Measurements from ENCODE around the gene CROCC2. TPM values are rescaled to one million over a fixed set of nuclear protein-coding genes. Genes with fewer than 3 reads are reported as not detected.

Gene CROCC2
- total and polyA plus RNA-seq, 3 experiments from 2014 or later, result not detected

DNA sequence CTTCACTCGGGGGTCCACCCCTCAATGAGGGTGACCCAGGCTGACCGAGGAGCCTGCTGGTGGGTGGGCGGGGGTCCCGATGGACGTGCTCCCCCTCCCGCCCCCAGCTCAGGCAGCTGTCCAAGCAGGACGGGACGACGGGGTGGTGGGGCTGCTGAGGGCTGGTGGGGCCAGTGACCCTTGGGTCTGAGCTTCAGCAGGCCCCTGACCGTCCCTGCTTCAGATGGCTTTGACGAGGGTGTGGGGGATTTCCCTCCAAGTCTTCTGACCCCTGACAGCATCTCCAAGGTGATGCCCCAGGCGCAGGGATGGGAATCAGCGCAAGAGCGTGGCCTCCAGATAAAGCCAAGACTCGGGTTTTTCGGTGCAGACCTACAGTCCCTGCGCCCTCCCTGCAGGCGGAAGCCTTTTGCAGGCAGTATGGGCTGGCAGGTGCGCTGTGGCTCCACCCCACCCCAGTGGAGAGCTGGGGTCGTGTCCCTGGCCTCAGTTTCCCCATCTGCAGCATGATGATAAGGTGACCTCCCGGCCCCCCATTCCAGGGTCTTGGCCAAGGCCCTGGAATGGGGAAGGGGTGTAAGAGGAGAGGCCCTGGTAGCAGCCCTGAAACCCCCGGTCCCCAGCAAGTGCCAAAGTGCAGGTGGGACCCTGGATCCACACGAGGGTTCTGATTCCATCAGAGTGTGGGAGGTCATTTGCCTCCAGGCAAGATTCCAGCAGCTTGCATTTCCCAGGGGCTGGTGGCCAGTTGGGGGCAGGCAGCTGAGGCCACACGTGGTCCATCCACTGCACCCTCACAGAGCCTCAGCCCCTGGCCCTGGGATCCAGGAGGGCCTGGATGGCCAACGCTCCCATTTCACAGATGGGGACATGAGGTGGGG lies 8.7 kb downstream of the CROCC2 start:
- no peaks in the 10 kb centered on the region for H3K4me1 Mint-ChIP-seq
- peaks cover 13 to 31% of the 10 kb centered on the region in 2 donors for H3K27me3 Mint-ChIP-seq
- peak overlapping the region in 1 of 7 donors; percentile 44 for H3K4me3 Mint-ChIP-seq
- no peaks in the 10 kb centered on the region for H3K4me1 ChIP-seq (ENCODE audit: insufficient read depth, low read length)
- H3K27me3 ChIP-seq (ENCODE audit: insufficient read depth, low read length, poor library complexity, severe bottlenecking), result no peaks in the 10 kb centered on the region
- H3K27ac Mint-ChIP-seq, result no peak overlapping the region
- H3K36me3 Mint-ChIP-seq, result no peaks in the 10 kb centered on the region
- DNase-seq, result peak in 1 of 5 donors; percentile 43
- H3K9me3 Mint-ChIP-seq, result no peaks in the 10 kb centered on the region
- CTCF ChIA-PET, result interaction anchor here (0.8 to 1.8 kb wide), 6 partner anchors 11 to 229 kb away, joined by 3 to 5 read pairs (median 4); partner anchors contain the start of gene MAB21L4
- POLR2A ChIA-PET, result no interaction called here
- H3K4me3 ChIP-seq (ENCODE audit: low read length), result no peak overlapping the region
- H3K36me3 ChIP-seq (ENCODE audit: insufficient read depth, low read length), result no peaks in the 10 kb centered on the region
- H3K27ac ChIP-seq (ENCODE audit: low read depth, low read length), result no peak overlapping the region
- H3K9me3 ChIP-seq (ENCODE audit: low read length), result no peaks in the 10 kb centered on the region

DNA sequence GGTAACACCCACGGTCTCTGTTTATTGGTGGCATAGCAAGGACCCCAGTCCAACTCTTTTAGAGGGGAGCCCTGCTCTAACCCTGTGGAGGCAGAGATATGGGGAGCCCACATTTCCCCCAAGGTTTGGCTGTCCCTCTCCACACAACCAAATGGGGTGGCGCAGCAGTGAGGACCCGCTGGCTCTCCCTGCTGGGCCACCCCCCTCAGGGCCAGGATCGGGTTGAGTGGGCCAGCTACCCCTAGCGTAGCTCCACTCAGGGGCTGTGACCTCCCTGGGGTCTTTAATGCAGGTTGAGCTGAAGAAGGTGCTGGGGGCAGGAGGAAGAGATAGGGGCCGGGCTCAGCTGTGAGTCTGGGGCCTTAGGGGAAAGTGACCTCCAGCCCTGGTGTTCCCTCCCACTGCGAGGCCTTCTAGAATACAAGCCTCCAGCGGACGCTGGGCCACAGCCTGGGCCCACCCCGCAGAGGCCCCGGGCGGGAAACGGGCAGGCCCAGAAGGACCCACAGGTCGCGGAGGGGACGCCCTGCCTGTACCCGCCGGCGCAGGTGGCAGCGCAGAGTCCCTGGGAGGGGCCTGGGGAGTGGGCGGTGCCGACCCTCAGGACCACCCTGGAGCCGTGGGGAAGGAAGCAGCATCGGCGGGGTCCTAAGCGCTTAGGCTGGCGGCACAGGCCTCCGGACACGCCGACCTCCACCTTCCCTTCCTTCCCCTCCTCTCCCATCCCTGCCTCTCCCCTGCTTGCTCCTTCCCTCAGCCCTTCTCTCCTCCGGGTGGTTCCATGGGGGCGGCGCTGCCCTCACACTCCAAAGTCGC lies 9.6 kb downstream of the CROCC2 start:
- no peaks in the 10 kb centered on the region for H3K9me3 Mint-ChIP-seq
- H3K4me1 Mint-ChIP-seq, result no peaks in the 10 kb centered on the region
- Histone ChIP-seq H3K27ac (ENCODE audit: low read depth, low read length) (no peak overlapping the region), H3K36me3 (ENCODE audit: insufficient read depth, low read length) (no peaks in the 10 kb centered on the region), H3K27me3 (ENCODE audit: insufficient read depth, low read length, poor library complexity, severe bottlenecking) (no peaks in the 10 kb centered on the region), H3K4me1 (ENCODE audit: insufficient read depth, low read length) (no peaks in the 10 kb centered on the region), H3K9me3 (ENCODE audit: low read length) (no peaks in the 10 kb centered on the region), H3K4me3 (ENCODE audit: low read length) (no peak overlapping the region)
- no peak overlapping the region for H3K4me3 Mint-ChIP-seq
- H3K27me3 Mint-ChIP-seq, result peaks cover 10 to 24% of the 10 kb centered on the region in 2 donors
- ChIA-PET CTCF (interaction anchor here (1.1 to 1.8 kb wide), 2 partner anchors 10 to 24 kb away, joined by 5 read pairs; no protein-coding TSS in a partner anchor), POLR2A (no interaction called here)
- H3K27ac Mint-ChIP-seq, result no peak overlapping the region
- no peaks in the 10 kb centered on the region for H3K36me3 Mint-ChIP-seq
- peak in 1 of 5 donors; percentile 15 for DNase-seq

DNA sequence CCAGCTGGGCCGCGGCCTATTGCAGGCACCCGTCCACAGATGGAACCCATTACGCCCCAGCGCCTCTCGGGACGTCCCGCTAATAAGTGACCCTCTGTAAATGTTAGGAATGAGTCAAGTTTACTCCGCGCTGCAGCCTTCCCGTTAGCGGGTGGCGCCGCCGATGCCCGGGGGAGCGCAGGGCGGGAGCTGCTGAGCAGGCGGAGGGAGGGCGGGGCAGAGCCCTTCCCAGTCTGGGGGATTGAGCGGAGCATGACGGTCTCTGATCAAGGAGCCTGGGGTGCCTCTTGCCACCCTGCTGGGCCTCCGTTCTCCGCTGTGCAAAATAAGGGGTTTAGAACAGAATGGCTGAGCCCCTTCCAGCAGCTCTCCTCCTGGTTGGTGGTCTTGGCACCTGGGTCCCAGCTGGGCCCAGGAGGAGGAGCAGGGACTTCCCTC lies 10.5 kb downstream of the CROCC2 start:
- DNase-seq, result peak in 1 of 5 donors; percentile 43
- Mint-ChIP-seq H3K4me3 (peak overlapping the region in 1 of 7 donors; percentile 27), H3K27ac (no peak overlapping the region), H3K9me3 (no peaks in the 10 kb centered on the region), H3K4me1 (no peaks in the 10 kb centered on the region), H3K36me3 (no peaks in the 10 kb centered on the region), H3K27me3 (peaks cover 10 to 21% of the 10 kb centered on the region in 2 donors)
- Histone ChIP-seq H3K9me3 (ENCODE audit: low read length) (no peaks in the 10 kb centered on the region), H3K27me3 (ENCODE audit: insufficient read depth, low read length, poor library complexity, severe bottlenecking) (no peaks in the 10 kb centered on the region), H3K4me1 (ENCODE audit: insufficient read depth, low read length) (no peaks in the 10 kb centered on the region), H3K4me3 (ENCODE audit: low read length) (no peak overlapping the region), H3K36me3 (ENCODE audit: insufficient read depth, low read length) (no peaks in the 10 kb centered on the region), H3K27ac (ENCODE audit: low read depth, low read length) (no peak overlapping the region)
- ChIA-PET CTCF (no interaction called here), POLR2A (no interaction called here)

DNA sequence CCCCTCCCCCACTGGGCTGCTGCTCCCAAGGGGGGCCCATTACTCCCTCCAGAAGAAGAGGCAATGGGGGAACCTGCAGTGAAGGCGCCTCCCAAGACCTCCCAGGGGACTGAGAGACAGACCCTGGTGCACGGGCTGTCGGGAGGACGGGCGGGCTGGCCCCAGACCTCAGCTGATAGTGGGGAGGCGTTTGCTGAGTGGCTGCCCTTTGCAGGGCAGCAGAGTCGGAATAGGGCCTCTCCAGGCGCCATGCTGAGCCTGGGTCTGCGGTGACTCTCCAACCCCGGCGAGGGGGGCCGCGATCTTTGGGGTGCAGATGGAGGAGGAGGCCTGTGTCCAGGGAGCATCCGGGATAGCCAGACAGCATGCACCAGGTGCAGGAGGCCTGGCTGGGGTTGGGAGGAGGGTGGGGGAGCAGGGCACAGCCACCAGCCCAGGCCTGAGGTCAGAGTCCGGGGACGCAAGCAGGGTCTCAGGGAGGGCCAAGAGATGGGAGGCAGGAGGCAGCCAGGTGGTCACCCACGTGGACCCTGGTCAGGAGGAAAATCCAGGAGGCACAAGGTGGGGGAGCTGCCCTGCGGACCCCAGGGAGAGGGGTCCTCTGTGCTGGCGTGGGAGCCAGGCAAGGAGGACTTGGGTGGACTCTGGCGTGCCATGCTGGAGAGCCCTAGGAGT lies 11.0 kb downstream of the CROCC2 start:
- H3K4me1 ChIP-seq (ENCODE audit: insufficient read depth, low read length), result no peaks in the 10 kb centered on the region
- H3K36me3 Mint-ChIP-seq, result no peaks in the 10 kb centered on the region
- H3K4me3 ChIP-seq (ENCODE audit: low read length), result no peak overlapping the region
- H3K27me3 Mint-ChIP-seq, result peaks cover 10 to 16% of the 10 kb centered on the region in 2 donors
- H3K27me3 ChIP-seq (ENCODE audit: insufficient read depth, low read length, poor library complexity, severe bottlenecking), result no peaks in the 10 kb centered on the region
- peak overlapping the region in 1 of 7 donors; percentile 27 for H3K4me3 Mint-ChIP-seq
- ChIA-PET POLR2A (no interaction called here), CTCF (no interaction called here)
- DNase-seq, result peak in 1 of 5 donors; percentile 45
- H3K27ac ChIP-seq (ENCODE audit: low read depth, low read length), result no peak overlapping the region
- no peaks in the 10 kb centered on the region for H3K9me3 ChIP-seq (ENCODE audit: low read length)
- H3K27ac Mint-ChIP-seq, result no peak overlapping the region
- H3K9me3 Mint-ChIP-seq, result no peaks in the 10 kb centered on the region
- no peaks in the 10 kb centered on the region for H3K36me3 ChIP-seq (ENCODE audit: insufficient read depth, low read length)
- H3K4me1 Mint-ChIP-seq, result no peaks in the 10 kb centered on the region

DNA sequence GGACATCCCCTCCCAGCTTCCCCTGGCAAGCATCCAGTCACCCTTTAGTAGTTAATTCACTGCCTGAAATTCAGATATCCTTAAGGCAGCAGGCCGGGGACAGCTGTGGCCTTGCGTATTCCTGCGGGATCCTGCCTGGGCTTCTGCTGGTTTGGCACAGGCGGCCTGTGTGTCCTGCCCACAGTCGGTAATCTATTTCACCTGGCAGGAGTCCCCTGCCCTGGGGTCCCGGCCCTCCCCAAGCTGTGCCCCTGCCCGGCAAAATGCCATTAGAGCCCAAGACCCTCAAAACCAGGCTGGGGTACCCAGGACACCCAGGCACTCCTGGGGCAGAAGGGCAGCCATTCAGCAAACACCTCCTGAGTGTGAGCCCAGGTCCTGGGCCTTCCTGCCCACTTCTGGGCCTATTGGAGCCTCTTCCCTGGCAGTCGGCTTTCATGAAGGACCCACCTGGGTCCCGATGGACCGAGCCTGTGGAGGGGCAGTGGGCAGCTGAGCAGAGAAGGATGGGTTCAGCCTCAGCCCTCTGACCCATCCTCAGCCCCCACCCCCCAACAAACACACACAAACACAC lies 11.6 kb downstream of the CROCC2 start:
- H3K27me3 ChIP-seq (ENCODE audit: insufficient read depth, low read length, poor library complexity, severe bottlenecking), result no peaks in the 10 kb centered on the region
- H3K9me3 Mint-ChIP-seq, result no peaks in the 10 kb centered on the region

DNA sequence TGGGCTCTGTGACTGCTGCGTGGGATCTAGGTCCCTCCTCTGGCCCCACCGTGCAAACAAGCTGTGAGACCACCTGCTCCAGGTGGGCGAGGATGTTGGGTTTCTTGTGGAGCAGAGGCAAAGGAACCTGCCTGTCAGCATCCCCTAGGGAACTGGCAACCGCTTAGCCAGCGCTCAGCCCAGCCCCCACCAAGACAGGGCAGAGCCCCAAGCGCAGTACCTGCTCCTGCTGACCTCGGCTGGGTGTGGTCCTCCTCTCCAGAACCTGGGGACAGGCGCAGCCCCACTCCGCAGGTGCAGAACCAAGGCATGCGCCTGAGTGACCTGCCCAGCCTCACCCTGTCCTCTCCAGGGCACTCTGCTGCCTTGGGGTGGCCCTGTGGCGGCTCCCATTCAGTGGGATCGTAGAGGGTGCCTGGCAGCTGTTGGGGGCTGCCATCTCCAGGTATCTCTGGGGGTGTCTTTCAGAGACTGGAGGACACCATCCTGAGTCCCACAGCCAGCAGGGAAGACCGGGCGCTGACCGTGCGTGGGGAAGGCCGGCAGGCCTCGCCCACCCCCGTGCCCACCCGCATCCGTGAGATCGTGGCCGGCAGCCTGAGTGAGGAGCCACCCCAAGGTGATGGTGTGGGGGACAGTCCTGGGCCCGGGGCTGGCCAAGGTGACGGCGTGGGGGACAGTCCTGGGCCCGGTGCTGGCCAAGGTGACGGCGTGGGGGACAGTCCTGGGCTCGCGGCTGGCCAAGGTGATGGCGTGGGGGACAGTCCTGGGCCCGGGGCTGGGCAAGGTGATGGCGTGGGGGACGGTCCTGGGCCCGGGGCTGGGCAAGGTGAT lies 12.3 kb downstream of the CROCC2 start:
- peak in 1 of 5 donors; percentile 39 for DNase-seq
- Mint-ChIP-seq H3K4me3 (no peak overlapping the region), H3K9me3 (no peaks in the 10 kb centered on the region), H3K27me3 (peaks cover 8 to 9% of the 10 kb centered on the region in 2 donors), H3K27ac (no peak overlapping the region), H3K4me1 (no peaks in the 10 kb centered on the region), H3K36me3 (no peaks in the 10 kb centered on the region)
- H3K4me1 ChIP-seq (ENCODE audit: insufficient read depth, low read length), result no peaks in the 10 kb centered on the region
- H3K4me3 ChIP-seq (ENCODE audit: low read length), result no peak overlapping the region
- H3K27me3 ChIP-seq (ENCODE audit: insufficient read depth, low read length, poor library complexity, severe bottlenecking), result no peaks in the 10 kb centered on the region
- ChIA-PET POLR2A (no interaction called here), CTCF (no interaction called here)
- H3K36me3 ChIP-seq (ENCODE audit: insufficient read depth, low read length), result no peaks in the 10 kb centered on the region
- no peaks in the 10 kb centered on the region for H3K9me3 ChIP-seq (ENCODE audit: low read length)
- H3K27ac ChIP-seq (ENCODE audit: low read depth, low read length), result no peak overlapping the region

More for the DNA sequence above, 11.6 kb downstream of the CROCC2 start:
- ChIA-PET POLR2A (no interaction called here), CTCF (no interaction called here)
- H3K9me3 ChIP-seq (ENCODE audit: low read length), result no peaks in the 10 kb centered on the region
- no peak for DNase-seq
- H3K36me3 ChIP-seq (ENCODE audit: insufficient read depth, low read length), result no peaks in the 10 kb centered on the region
- Mint-ChIP-seq H3K27me3 (peaks cover 8 to 10% of the 10 kb centered on the region in 2 donors), H3K4me1 (no peaks in the 10 kb centered on the region), H3K27ac (no peak overlapping the region), H3K36me3 (no peaks in the 10 kb centered on the region), H3K4me3 (no peak overlapping the region)
- no peaks in the 10 kb centered on the region for H3K4me1 ChIP-seq (ENCODE audit: insufficient read depth, low read length)
- no peak overlapping the region for H3K4me3 ChIP-seq (ENCODE audit: low read length)
- H3K27ac ChIP-seq (ENCODE audit: low read depth, low read length), result no peak overlapping the region

DNA sequence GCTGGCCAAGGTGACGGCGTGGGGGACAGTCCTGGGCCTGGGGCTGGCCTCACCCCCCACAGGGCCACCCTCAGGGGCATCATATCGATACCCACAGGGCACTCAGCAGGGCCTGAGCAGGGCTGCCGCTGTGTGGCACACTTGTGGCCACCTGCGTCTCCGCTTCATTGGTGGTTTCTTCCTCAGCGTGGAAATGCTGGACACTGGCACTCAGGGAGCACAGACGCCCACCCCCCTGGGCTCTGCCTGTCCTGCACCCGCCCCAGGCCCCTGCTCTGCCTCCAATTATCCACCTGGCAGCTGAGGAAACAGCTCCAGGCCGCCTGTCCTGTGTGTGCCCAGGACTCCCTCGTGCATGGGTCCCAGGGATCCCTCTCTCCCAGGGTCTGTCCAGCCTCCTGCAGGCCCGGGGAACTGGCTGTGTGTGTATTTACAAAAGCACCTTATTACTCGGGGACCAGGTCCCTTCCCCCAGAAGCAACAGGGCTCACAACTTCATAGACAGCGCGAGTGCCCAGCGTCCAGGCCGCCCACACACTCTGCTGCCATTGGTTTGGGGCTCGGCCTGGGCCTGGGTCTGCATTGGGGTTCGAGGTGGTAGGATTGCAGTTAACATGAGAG lies 13.1 kb downstream of the CROCC2 start:
- no peaks in the 10 kb centered on the region for H3K4me1 ChIP-seq (ENCODE audit: insufficient read depth, low read length)
- H3K4me3 ChIP-seq (ENCODE audit: low read length), result no peak overlapping the region
- peak in 1 of 5 donors; percentile 44 for DNase-seq
- Mint-ChIP-seq H3K27me3 (peaks cover 6 to 9% of the 10 kb centered on the region in 2 donors), H3K4me3 (no peak overlapping the region), H3K9me3 (no peaks in the 10 kb centered on the region), H3K36me3 (no peaks in the 10 kb centered on the region), H3K27ac (no peak overlapping the region), H3K4me1 (no peaks in the 10 kb centered on the region)
- no peak overlapping the region for H3K27ac ChIP-seq (ENCODE audit: low read depth, low read length)
- ChIA-PET CTCF (no interaction called here), POLR2A (no interaction called here)
- no peaks in the 10 kb centered on the region for H3K36me3 ChIP-seq (ENCODE audit: insufficient read depth, low read length)
- no peaks in the 10 kb centered on the region for H3K27me3 ChIP-seq (ENCODE audit: insufficient read depth, low read length, poor library complexity, severe bottlenecking)
- H3K9me3 ChIP-seq (ENCODE audit: low read length), result no peaks in the 10 kb centered on the region

Measured in CD8-positive, alpha-beta memory T cell (primary cell).